ENCODE data around the gene SPACA9.
A peak's percentile ranks its signal among the peaks of the same experiment; 100 is the strongest.

Gene SPACA9

DNA sequence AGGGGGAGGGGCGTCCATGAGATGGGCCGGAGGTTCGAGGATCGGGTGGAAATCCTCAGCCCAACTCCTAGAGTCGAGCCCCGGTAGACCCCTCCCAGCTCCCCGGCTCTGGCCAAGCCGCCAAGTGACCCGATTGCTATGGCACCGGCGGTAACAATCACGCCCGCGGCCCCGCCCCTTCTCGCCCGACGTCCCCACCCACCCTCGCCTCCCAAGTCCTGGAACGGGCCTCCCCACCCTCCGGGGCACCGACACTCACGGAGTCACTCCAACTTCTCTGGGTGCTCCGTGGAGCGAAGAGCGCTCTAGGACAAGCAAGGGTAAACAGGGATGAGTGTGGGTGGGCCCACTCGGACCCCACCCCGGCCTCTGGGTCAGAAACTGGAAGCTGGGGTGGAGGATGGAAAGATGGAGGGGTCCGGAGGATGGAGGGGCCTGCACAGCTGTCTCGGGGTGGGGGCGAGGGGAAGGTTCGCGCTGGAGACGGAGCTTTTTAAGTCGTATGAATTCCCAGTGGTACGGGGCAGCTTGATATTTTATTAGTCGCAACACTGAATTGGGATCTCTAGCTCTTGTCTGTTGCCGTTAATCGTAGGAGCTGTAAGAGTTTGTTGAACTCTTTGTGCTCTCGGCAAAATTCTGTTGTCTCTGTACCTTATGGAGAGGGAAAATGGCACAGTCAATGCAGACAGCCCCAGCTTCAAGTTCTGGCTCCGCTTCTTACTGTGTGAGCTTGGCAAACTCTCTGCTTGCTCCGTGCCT is at the start of gene SPACA9:
Gene SPACA9 (plus strand): TSS at position 204 of the 762 bp plus-strand sequence. CDS start 5,050 bp downstream, outside the sequence.
- peak; percentile 48 for DNase-seq (ENCODE audit: low spot score)

DNA sequence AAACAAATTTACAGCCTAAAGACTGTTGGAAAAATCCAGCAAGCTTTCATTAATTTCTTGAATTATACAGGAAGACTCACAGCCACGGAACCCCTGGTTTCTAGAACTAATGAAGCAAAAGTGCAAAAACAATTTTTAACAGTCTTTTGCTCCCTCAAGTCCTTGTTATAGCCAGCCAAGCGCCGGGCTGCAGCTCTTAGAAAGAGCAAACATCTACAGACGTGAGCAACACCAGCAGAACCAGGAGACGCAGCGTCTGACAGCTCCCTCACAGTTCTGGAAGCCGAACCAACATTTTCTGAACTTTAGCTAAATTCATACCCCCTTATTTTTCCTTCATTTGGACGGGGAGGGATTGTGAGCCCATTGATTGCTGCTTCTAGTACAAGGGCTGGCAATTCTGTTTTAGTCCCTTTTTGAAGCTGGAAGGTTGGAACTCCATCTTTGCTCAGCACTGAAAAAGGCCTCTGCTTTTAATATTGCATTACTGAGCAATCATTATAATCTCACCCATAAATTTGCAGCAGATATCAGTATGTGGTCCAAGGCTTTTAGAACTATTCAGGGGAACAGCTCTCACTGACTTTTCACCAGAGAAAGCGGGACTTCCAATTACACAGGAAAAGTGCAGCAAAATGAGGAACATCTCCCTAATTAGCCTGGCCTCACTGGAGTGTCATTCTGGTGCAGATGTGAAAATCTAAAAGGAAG is 46.4 kb upstream of the SPACA9 start:
- no peak for DNase-seq (ENCODE audit: low spot score)

DNA sequence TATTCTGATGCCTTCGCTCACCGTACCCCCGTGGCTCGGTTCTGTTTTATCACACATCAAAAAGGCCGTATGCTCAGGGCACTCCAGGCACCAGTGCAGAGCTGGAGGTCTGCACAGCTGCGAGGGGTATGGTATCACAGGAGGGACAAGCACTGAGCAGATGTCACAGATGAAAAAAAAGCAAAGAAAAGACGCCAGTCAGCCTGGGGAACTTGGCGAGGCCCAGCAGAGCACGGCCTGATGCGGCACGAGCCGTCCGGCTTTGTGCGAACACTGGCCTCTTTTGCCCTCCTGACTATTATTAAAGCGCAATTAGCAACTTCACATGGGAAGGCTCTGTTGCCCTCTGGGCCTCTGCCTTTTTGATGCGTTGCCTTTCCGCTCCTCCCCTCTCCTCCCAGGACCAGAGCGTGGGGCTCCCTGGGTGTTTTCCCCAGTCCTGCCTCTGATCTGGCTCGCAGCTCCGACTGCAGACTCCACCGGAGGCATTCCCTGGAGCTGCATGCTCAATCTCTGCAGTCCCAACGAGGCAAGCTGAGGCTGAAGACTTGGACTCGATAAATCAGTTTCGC is 45.1 kb upstream of the SPACA9 start:
- no peak for DNase-seq (ENCODE audit: low spot score)

DNA sequence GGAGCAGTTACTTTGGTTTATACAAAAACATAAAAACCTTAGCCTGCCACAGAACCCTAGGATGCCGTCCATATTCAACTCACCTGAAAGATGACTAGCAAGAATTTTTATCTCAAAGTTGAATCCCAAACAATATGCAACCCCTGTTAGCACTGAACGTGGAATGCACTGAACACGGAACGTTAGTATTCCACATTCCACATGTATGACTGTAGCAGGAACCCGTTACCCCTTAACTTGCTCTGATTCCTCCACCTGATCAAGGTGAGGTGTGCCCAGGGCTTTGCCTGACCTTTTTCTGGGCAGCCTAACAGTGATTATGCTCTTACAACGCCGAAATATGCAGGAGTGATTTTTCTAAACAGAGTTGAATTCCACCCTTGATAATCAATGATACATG is 44.4 kb upstream of the SPACA9 start:
- no peak for DNase-seq (ENCODE audit: low spot score)

DNA sequence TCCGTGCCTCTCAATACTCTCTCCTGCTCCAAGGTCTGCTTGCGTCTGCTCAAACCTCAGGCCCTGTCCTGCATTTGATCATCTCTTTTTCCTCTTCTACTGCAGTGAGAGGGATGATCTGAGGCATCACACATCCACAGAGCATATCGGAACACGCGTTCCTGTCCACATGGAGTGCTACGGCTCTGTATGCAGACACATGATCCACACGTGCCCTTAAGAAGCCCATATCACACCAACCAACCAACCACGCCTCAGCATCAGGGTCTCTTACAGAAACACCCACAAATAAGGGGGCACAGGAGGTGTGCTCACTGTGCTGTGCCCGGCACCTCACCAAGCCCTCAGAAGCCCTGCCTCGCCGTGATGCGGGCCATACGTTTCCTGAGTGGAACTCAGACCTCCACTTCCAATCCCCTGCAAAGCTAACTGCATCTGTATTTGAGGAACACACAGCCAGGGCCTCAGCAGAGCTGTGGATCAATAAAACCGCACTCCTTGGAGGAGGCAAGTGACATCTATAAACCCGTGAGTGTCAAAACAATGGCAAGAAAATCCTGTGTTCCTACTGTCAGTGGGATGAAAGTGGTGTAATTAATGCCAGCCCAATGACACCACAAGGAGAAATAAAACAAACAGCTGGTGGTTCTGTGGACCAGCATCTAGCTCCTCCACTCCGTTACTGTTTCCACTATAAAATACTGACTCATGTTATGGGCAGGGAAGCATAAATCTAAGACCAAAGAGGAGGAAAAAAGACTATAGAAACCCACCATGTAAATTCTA is 41.0 kb upstream of the SPACA9 start:
- DNase-seq (ENCODE audit: low spot score): no peak

DNA sequence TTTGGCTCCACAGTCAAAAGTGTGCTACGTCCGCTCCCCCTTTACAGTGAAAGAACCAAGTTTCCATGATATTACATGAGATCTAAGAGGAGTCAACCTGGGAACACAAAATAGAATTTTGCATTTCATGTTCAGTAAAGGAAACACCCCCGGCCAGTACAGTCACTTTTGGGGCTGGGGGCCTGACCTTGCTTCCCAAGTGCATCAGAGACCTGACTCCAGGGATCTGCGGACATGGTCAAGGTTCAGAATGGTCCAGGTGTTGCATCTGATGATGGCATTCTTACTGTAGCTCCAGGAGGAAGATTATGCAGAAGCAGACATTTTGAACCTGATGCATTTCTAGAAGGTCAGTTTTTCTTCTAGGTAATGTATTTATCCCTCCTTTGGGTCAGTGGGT is 40.4 kb upstream of the SPACA9 start:
- DNase-seq (ENCODE audit: low spot score): no peak

DNA sequence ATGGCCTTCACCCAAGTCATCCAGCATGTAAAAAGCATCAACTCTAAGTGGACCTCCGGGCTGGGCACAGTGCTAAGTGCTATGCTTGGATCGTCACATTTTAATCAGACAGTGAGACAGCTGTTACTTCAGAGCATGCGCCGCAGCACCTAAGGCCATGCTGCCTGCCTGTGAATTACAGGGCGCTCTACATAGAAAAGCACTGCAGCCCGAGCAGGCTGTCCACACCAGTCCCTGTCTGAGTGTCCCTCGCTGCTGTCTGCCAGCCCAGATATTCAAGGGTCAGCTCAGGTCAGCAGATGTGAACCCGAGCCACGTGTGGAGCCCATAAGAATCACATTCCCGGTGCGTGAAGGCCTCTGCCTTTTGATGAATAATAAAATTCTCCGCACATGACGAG is 37.7 kb upstream of the SPACA9 start:
- DNase-seq (ENCODE audit: low spot score): no peak

DNA sequence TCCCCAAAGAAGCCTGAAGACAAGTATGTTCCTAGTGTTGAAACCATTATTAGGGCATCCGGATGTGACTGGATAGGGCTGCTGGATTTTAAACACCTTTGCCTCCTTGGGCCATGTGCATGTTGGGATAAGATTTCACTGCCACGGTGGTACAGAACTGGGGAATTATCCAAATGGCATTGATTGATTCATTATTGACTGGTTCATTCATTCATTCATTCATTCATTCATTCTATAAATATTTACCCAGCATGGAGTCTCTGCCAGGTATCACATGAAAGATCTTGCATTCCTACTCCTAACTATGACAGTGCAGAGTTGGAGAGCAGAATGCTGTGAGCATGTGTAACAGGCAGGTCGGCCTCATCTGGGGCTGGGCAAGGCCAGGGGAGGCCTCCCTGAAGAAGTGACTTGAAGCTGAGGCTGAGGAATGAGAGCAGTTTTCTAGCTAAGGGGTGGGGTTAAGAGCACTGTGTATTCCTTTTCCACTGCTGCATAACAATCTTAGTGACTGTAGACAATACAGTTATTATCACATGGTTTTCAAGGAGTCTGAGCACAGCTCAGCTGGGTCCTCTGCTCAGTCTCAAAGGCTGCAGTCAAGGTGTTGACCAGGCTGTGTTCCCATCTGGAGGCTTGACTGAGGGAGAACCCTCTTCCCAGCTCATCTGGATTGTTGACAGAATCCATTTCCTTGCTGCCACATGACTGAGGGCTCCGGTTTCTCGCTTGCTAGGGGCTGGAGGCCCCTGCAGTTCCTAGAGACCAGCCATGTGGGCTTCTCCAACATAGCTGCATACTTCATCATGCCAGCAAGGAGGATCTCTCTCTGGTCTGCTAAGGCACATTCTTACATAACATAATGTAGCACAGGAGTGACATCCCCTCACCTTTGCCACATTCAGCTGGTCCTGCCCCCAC is 36.3 kb upstream of the SPACA9 start:
- no peak for DNase-seq (ENCODE audit: low spot score)

DNA sequence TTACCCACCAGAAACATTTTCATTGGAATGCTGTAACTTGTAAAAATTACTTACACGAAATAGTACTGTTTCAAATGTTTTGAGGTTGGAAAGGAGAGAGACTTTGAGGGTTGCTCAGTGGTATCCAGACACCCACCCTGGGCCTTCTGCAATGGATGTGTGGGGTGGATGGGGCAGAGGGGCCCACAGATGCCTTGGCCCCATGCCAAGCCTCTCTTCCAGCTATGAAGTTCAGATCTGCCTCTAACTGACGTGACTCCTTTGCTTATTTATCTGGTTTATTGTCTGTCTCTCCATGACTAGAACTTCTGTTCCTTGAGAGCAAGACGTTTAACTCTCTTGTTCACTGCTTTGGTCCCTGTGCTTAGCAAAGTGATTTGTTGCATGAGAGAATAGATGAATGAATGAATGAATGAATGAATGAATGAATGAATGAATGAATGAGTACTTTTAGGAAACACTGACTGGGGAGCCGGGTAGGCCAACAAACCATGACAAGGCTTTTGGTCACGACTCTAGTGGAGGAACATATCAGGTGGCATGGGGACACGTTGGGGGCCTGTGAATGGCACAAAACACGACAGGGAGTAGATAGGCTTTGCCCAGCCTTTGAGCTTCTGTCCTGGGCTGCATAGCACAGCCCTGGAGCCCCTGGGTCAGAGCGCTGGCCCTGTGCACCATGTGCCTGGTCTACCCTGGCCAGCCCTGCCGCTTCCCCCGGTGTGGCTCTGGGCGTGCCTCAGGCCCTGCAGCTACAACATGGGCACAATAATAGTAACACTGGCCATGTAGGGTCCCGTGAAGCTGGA is 32.4 kb upstream of the SPACA9 start:
- DNase-seq (ENCODE audit: low spot score): no peak

DNA sequence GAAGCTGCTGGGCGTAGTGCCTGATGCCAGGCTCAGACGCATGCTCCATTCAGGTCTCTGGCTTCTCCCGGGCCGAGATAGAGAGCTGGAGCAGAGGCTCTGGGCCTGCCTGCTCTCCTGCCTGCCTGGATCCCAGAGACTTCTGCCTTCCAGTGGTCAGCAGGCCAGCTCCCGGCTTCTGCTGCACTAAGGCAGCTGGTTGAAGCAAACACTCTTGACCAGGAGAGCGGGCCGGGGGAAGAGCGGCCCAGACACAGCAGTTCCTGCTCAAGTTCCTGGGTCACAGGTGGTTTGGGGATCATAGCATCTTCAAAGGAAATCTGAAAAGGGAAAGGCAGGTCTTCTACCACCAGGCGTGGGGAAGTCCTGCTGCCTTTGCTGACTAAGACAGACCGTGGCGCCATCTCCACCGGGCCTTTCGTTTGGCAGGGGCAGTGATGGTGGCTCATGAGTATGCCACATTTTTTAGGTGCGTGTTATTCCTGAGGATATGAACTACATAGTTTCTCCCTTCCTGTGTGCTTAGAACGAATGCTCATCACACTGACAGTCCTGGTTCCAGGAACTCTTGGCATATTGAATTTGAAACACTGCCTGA is 31.7 kb upstream of the SPACA9 start:
- DNase-seq (ENCODE audit: low spot score): no peak

DNA sequence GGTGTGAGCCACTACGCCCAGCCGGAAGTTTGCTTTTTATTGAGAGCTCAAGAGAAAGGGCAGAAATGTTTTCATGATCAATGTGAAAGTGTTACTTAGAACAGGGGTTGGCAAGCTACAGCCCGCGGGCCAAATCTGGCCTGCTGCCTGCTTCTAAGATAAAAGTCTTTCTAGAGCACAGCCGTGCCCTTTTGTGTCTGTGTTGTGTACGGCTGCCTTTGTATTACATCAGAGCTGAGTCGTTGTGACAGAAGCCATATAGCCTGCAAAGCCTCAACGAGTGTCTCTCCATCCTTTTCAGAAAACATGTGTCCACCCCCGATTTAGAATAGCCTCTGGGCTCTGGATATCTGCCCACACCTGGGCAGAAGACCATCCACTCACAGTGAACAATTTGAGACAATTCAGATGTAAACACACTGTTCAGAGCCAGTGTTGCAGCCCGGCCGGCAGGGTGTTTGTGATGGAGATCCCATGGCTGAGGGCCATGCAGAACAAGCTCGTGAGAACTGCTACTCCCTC is 29.5 kb upstream of the SPACA9 start:
- no peak for DNase-seq (ENCODE audit: low spot score)

DNA sequence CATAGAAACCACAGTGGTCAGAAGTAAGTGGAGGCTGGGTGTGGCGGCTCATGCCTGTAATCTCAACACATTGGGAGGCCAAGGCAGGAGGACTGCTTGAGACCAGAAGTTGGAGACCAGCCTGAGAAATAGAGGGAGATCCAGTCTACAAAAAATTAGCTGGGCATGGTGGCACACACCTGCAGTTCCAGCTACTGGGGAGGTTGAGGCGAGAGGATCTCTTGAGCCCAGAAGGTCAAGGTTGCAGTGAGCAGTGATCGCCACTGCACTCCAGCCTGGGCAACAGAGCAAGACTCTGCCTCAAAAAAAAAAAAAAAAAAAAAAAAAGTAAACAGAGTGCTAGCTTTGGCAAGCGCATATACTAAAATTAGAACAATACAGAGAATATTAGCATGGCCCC is 25.2 kb upstream of the SPACA9 start:
- DNase-seq (ENCODE audit: low spot score): no peak

DNA sequence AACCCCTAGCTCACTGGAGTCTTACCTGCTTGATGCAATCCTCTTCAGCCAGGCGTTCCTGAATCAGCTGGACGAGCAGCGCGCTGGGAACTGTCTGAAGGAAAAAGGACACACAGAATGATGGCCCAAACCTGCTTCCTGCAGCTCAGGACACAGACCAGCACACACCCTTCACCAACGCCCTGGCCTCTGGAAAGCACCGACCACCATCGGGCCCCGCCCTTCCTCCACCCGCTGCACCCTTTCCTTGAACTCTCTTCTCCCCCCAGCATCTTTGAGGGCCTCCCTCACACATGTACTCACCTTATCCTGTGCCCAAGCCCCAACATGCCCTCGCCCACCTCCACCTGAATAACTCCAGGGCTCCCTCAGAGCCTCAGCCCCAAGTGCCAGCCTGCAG is 23.9 kb upstream of the SPACA9 start:
- DNase-seq (ENCODE audit: low spot score): no peak

DNA sequence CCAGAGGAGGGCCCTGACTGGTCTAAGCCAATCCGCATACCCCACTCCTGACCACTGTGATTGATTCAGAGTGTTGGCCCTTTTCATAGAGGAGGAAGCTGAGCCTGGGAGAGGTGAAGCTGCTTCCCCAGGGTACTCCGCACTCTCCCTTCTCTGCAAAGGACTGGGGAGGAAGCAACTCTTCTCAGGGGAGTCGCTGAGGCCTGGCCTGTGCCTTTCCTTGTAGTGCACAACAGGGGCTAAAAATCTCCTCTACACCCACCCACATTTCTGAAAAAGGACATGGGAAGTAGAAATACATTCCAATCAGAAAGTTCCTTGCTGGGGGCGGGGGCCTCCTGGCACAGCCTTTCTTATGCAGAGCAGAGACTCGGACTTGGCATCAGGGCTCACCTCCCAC is 22.8 kb upstream of the SPACA9 start:
- no peak for DNase-seq (ENCODE audit: low spot score)

DNA sequence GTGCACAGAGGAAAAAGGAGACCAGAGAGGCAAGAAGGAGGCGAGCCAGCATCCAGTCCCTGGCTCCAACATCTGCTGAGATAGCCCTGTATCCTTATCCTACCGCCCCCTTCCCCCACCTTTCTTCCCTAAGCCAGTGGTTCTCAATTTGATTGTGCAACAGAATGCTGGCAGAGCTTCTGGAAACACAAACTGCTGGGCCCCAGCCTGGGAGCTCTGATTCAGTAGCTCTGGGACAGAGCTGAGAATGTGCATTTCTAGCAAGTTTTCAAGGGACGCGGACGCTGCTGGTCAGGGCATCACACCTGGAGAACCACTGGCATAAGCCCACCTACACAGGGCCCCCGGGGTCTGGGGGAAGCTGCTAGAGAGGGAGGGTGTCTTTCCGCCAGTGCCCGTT is 21.7 kb upstream of the SPACA9 start:
- no peak for DNase-seq (ENCODE audit: low spot score)

DNA sequence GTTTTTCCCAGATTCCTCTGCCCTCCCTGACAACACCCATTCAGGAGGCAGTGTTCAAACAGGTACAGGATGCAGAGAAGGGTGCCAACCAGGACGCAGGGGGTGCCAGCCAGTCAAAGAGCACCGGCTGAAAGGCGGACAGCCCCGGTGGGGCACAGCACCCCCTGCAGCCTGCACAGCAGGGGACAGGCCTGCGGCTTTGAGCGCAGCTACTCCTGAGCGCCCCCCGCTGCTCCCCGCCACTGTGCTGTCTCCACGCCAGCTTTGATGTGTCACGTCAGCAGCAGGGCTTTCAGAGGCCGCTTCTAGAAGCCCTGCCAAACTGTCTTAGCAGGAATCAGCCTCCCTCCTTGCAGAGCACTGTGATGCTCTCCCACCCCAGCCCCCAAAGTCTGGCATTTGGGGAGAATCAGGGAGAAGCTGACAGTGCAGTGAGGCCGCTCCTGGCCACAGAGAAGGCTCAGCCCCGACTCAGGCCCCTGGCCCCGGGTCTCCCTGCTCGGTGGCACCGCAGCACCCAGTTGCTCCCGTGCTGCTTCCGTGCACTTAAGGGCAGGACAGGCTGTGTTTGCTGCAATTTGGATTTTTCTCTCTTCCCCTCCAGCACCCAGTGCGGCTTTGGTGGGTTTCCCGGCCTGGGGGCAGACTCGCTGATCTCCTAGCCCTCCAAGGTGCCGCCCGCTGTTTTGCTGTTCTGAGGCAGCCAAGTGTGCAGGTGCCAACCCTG is 20.9 kb upstream of the SPACA9 start:
- no peak for DNase-seq (ENCODE audit: low spot score)

DNA sequence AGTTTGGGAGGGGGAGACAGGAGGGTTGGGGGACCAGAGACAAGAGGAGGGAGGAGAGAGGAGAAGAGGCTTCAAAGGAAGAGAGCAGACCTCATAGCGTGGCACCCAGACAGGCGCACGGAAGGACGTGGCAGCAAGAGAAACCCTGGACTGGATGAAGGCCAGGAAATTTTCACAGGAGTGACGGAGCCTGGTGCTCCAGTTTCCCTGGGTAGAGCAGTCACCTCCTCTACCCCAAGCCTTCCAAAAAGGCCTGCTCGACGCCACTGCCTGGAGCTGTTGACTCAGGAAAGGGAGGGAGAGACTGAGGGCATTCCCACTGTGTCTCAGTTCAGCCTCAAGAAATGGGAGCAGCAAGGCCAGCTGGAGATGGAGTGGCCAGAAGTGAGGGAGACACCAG is 19.9 kb upstream of the SPACA9 start:
- DNase-seq (ENCODE audit: low spot score): no peak

DNA sequence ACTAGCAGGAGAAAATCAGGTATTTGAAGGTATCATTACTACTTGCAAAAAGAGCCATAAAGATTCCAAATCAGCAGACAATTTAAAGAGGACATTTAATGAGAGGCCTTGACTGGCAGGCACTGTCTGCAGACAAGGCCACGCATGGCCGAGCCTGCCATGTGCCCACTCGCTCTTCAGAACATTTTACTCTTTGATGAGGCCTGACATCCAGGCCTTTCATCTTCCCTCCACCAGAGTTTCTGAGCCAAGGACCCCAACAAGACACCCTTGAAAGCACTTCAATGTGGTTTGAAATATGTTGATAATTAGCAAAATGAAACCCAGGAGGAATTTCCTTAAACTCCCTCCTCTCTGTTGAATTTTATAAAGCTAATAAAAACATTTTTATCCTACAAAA is 17.0 kb upstream of the SPACA9 start:
- no peak for DNase-seq (ENCODE audit: low spot score)

DNA sequence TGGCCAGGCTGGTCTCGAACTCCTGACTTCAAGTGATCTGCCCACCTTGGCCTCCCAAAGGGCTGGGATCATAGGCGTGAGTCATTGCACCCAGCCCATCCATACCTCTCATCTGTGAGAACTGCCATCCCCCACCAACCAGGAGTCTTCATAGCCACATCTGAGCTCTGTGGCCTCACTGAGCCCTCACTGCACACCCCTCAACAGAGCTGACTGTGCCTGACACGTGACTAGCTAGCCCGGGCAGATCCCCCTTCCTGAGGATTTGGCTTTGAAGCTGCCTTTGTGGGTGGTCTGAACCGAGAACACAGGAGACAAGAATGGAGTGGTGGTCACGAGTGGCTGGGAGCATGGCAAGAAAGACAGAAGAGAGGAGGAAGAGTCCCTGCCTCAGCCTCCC is 16.2 kb upstream of the SPACA9 start:
- DNase-seq (ENCODE audit: low spot score): no peak
